Neural cell (in vitro differentiated cells): ENCODE results near the gene C8A. TPM values are rescaled to one million over a fixed set of nuclear protein-coding genes. Genes with fewer than 3 reads are reported as not detected.

Experiments used
- H2AFZ ChIP-seq: fragments of 200-600, 300-800 bp; sonication (generic), shearing (Covaris generic); 2 replicates; pipeline ENCODE4 v1.6.0; 2014; ENCODE audit warnings: low read depth, mild to moderate bottlenecking, antibody characterized with exemption, low read length, moderate library complexity
- H3F3A ChIP-seq: fragments of 200-600 bp; shearing (Covaris generic); 2 replicates; pipeline ENCODE4 v1.6.1; 2016; ENCODE audit warnings: mild to moderate bottlenecking, moderate library complexity, mixed read lengths, antibody characterized with exemption, low read length; ENCODE audit not compliant: insufficient read depth, poor library complexity, severe bottlenecking
- H3K27ac ChIP-seq: fragments of 200-600, 300-800 bp; sonication (generic), shearing (Covaris generic); 2 replicates; pipeline ENCODE4 v1.5.1; 2014; ENCODE audit warnings: mild to moderate bottlenecking, low read length, moderate library complexity
- H3K27me3 ChIP-seq: fragments of 300-800, 200-600 bp; sonication (generic), shearing (Covaris generic); 2 replicates; pipeline ENCODE4 v1.6.0; 2014; ENCODE audit warnings: mild to moderate bottlenecking, low read depth, low read length, moderate library complexity; ENCODE audit not compliant: insufficient read depth
- H3K36me3 ChIP-seq: fragments of 300-800, 200-600 bp; sonication (generic), shearing (Covaris generic); 2 replicates; pipeline ENCODE4 v1.5.1; 2014; ENCODE audit warnings: mild to moderate bottlenecking, antibody characterized with exemption, low read length, moderate library complexity; ENCODE audit not compliant: insufficient read depth
- H3K4me2 ChIP-seq: fragments of 300-800, 200-600 bp; sonication (generic), shearing (Covaris generic); 2 replicates; pipeline ENCODE4 v1.6.0; 2014; ENCODE audit warnings: mild to moderate bottlenecking, low read length
- H3K4me3 ChIP-seq: fragments of 300-800, 200-600 bp; sonication (generic), shearing (Covaris generic); 2 replicates; pipeline ENCODE4 v1.5.1; 2014; ENCODE audit warnings: mild to moderate bottlenecking, low read length, moderate library complexity
- H3K79me2 ChIP-seq: fragments of 200-600 bp; shearing (Covaris generic); replicated peaks from 2 replicates; pipeline ENCODE4 v1.6.0; 2014; ENCODE audit warnings: mild to moderate bottlenecking, low read length, moderate library complexity; ENCODE audit not compliant: insufficient read depth
- H3K9ac ChIP-seq: fragments of 300-800, 200-600 bp; sonication (generic), shearing (Covaris generic); 2 replicates; pipeline ENCODE4 v1.6.1; 2016; ENCODE audit warnings: mild to moderate bottlenecking, low read length, mixed read lengths
- H3K9me2 ChIP-seq: fragments of 200-600 bp; shearing (Covaris generic); 2 replicates; pipeline ENCODE4 v1.6.1; 2016; ENCODE audit warnings: mild to moderate bottlenecking, low read length, mixed read lengths; ENCODE audit not compliant: insufficient read depth
- H3K9me3 ChIP-seq: fragments of 200-600, 300-800 bp; sonication (generic), shearing (Covaris generic); 2 replicates; pipeline ENCODE4 v1.6.1; 2016; ENCODE audit warnings: mild to moderate bottlenecking, mixed run types, low read length, moderate library complexity, mixed read lengths
- H4K20me1 ChIP-seq: fragments of 200-600 bp; shearing (Covaris generic); 2 replicates; pipeline ENCODE4 v1.6.1; 2016; ENCODE audit warnings: mild to moderate bottlenecking, mixed run types; ENCODE audit not compliant: insufficient read depth
- CTCF ChIP-seq: fragments of 450-650 bp; IDR thresholded peaks from 2 replicates; pipeline ENCODE4 v1.5.1; 2014; ENCODE audit warnings: antibody characterized with exemption, mild to moderate bottlenecking, moderate library complexity; ENCODE audit not compliant: poor library complexity, severe bottlenecking
- EP300 ChIP-seq: fragments of 450-650 bp; conservative IDR thresholded peaks from 2 replicates; pipeline ENCODE4 v1.6.1; 2014; ENCODE audit warnings: antibody characterized with exemption, mild to moderate bottlenecking, moderate library complexity; ENCODE audit not compliant: poor library complexity, severe bottlenecking
- EZH2 ChIP-seq: fragments of 200-600, 300-800 bp; shearing (Covaris generic), sonication (generic); IDR thresholded peaks from 2 replicates; pipeline ENCODE4 v1.6.1; 2014; ENCODE audit warnings: antibody characterized with exemption, low read length, borderline replicate concordance, mild to moderate bottlenecking; ENCODE audit not compliant: insufficient read depth, poor library complexity, severe bottlenecking
- MXI1 ChIP-seq: fragments of 450-650 bp; conservative IDR thresholded peaks from 2 replicates; pipeline ENCODE4 v1.6.1; 2014; ENCODE audit warnings: antibody characterized with exemption, mild to moderate bottlenecking; ENCODE audit not compliant: poor library complexity, severe bottlenecking
- POLR2AphosphoS5 ChIP-seq: IDR thresholded peaks from 2 replicates; pipeline ENCODE4 v1.6.1; 2012
- RAD21 ChIP-seq: fragments of 450-650 bp; conservative IDR thresholded peaks from 2 replicates; pipeline ENCODE4 v1.6.1; 2014; ENCODE audit warnings: antibody characterized with exemption, mild to moderate bottlenecking, moderate library complexity
- REST ChIP-seq: IDR thresholded peaks from 2 replicates; pipeline ENCODE4 v1.6.1; 2012; ENCODE audit warnings: borderline replicate concordance
- SMC3 ChIP-seq: fragments of 450-650 bp; conservative IDR thresholded peaks from 2 replicates; pipeline ENCODE4 v1.6.1; 2014; ENCODE audit warnings: antibody characterized with exemption, mild to moderate bottlenecking, moderate library complexity; ENCODE audit not compliant: poor library complexity
- TAF1 ChIP-seq: IDR thresholded peaks from 2 replicates; pipeline ENCODE4 v1.6.1; 2012; ENCODE audit warnings: low read depth
- polyA plus RNA-seq: library from polyadenylated mRNA; depleted of rRNA; stranded (reverse); fragments of >200 nt; gene quantifications from 2 replicates; pipeline ENCODE4 v1.2.3, GENCODE V29; 2014

The C8A gene
- polyA plus RNA-seq, 1 donor from 2014 or later, result not detected

- H4K20me1 ChIP-seq, result no peaks in the 10 kb centered on the region
- H3K27ac ChIP-seq, result no peak overlapping the region
- no peaks in the 10 kb centered on the region for H3K79me2 ChIP-seq
- no peaks in the 10 kb centered on the region for H3F3A ChIP-seq
- no peaks in the 10 kb centered on the region for H3K27me3 ChIP-seq
- no peaks in the 10 kb centered on the region for H3K9me2 ChIP-seq
- H3K9me3 ChIP-seq, result no peaks in the 10 kb centered on the region
- no peak overlapping the region for H2AFZ ChIP-seq
- H3K9ac ChIP-seq, result no peak overlapping the region
- TF ChIP-seq RAD21 (no peak), POLR2AphosphoS5 (no peak), MXI1 (no peak), CTCF (no peak), REST (no peak)
- H3K4me3 ChIP-seq, result no peak overlapping the region
- no peak overlapping the region for H3K4me2 ChIP-seq
- H3K36me3 ChIP-seq, result no peaks in the 10 kb centered on the region
These were observed 103.3 kb downstream of the C8A start for GRCh38 chr1:56957931-56958330.

- no peaks in the 10 kb centered on the region for H3K9me2 ChIP-seq
- no peaks in the 10 kb centered on the region for H3K79me2 ChIP-seq
- H3K36me3 ChIP-seq, result no peaks in the 10 kb centered on the region
- no peak overlapping the region for H2AFZ ChIP-seq
- H3K9me3 ChIP-seq, result no peaks in the 10 kb centered on the region
- TF ChIP-seq SMC3 (no peak), EP300 (no peak), MXI1 (no peak), TAF1 (no peak), POLR2AphosphoS5 (no peak), RAD21 (no peak), EZH2 (no peak), CTCF (no peak), REST (no peak)
- no peak overlapping the region for H3K27ac ChIP-seq
- H3K27me3 ChIP-seq, result no peaks in the 10 kb centered on the region
- H4K20me1 ChIP-seq, result no peaks in the 10 kb centered on the region
- H3K9ac ChIP-seq, result no peak overlapping the region
- H3F3A ChIP-seq, result no peaks in the 10 kb centered on the region
- H3K4me3 ChIP-seq, result no peak overlapping the region
- no peak overlapping the region for H3K4me2 ChIP-seq
These were observed 103.9 kb downstream of the C8A start for GRCh38 chr1:56958526-56958925.
